ENCODE measurements around the gene SPNS1. TPM values are rescaled to one million over a fixed set of nuclear protein-coding genes. Genes with fewer than 3 reads are reported as not detected.

SPNS1 gene
- total RNA-seq, 1 experiment from 2014 or later = 38.6 TPM

GRCh38 chr16:28984619-28985135 is 10.1 kb downstream of the SPNS1 start, which contains the start of gene LAT:
Gene LAT, plus strand, starts transcription at chr16:28985052. Its CDS starts 366 bp downstream, at chr16:28985418.
- Histone ChIP-seq H2AFZ (ENCODE audit: low read length) (no peak within 1 kb of the TSS), H3K4me2 (ENCODE audit: insufficient read depth, insufficient read length, low read length) (no peak within 1 kb of the TSS), H3K79me2 (ENCODE audit: insufficient read depth, low read length) (no peaks in the 10 kb centered on the region), H2BK12ac (ENCODE audit: insufficient read length, low read depth, low read length) (no peak within 1 kb of the TSS), H3T11ph (ENCODE audit: low read length) (no peak within 1 kb of the TSS), H2BK20ac (ENCODE audit: low read depth, low read length, poor library complexity, severe bottlenecking) (no peak within 1 kb of the TSS), H3K14ac (ENCODE audit: insufficient read depth, low read length) (no peak within 1 kb of the TSS), H3K23me2 (ENCODE audit: insufficient read length, low read depth, low read length, poor library complexity, severe bottlenecking) (no peaks in the 10 kb centered on the region), H3K79me1 (ENCODE audit: insufficient read depth, low read depth, low read length, poor library complexity, severe bottlenecking) (no peaks in the 10 kb centered on the region), H3K4me1 (ENCODE audit: insufficient read depth, low read length) (no peaks in the 10 kb centered on the region), H4K8ac (replicated peaks; ENCODE audit: insufficient read length, low read depth, low read length) (no peak within 1 kb of the TSS), H2BK15ac (ENCODE audit: low read depth, low read length) (no peak within 1 kb of the TSS), H2AK5ac (ENCODE audit: insufficient read length, low read length) (no peak within 1 kb of the TSS), H3K9ac (ENCODE audit: extremely low read depth, insufficient read length, low read length) (no peak within 1 kb of the TSS), H4K91ac (ENCODE audit: insufficient read length, low read depth, low read length) (no peak within 1 kb of the TSS), H4K5ac (ENCODE audit: insufficient read length, low read depth, low read length) (no peak within 1 kb of the TSS), H2BK5ac (ENCODE audit: insufficient read length, low read length) (no peak within 1 kb of the TSS), H3K56ac (ENCODE audit: insufficient read length, low read depth, low read length) (no peak within 1 kb of the TSS), H3K4ac (ENCODE audit: low read depth, low read length) (no peak within 1 kb of the TSS), H4K20me1 (ENCODE audit: control insufficient read depth, insufficient read depth, insufficient read length) (no peaks in the 10 kb centered on the region), H3K27me3 (ENCODE audit: insufficient read depth, low read length) (no peaks in the 10 kb centered on the region), H3K18ac (ENCODE audit: insufficient read length, low read depth, low read length) (no peak within 1 kb of the TSS), H3K23ac (ENCODE audit: insufficient read length, low read depth, low read length) (no peak within 1 kb of the TSS), H3K9me3 (ENCODE audit: control insufficient read depth, low read depth, low read length) (no peaks in the 10 kb centered on the region), H2BK120ac (ENCODE audit: low read depth, low read length, poor library complexity, severe bottlenecking) (no peak within 1 kb of the TSS), H3K27ac (ENCODE audit: insufficient read length, low read depth, low read length) (no peak within 1 kb of the TSS)
- no peak for TF ChIP-seq CTCF (conservative IDR thresholded peaks at IDR 0.05)
- whole genome bisulfite sequencing (ENCODE audit: extremely low coverage, insufficient read length, low lambda C conversion rate) = no CpG with 5 or more reads among the region's 24 CpGs
- Mint-ChIP-seq H3K36me3 (ENCODE audit: insufficient read depth in 1 of 3, low read depth in 3 of 3) (peaks cover 15 to 38% (median 35%) of the 10 kb centered on the region in 3 experiments), H3K4me1 (no peaks in the 10 kb centered on the region), H3K9me3 (peaks cover 4 to 6% of the 10 kb centered on the region in 2 experiments; a peak in 3 of 5 replicates), H3K4me3 (no peak within 1 kb of the TSS), H3K27me3 (ENCODE audit: low read depth) (no peaks in the 10 kb centered on the region), H3K27ac (no peak within 1 kb of the TSS)
- DNase-seq = no peak
